HEK293 (cell line): ENCODE data around the gene CPNE4.

Source experiments
- ZNF121 ChIP-seq: fragments of 450-650 bp; formaldehyde crosslinking; IDR thresholded peaks from 2 replicates; pipeline ENCODE4 v1.5.1; 2016; ENCODE audit warnings: missing biosample characterization, missing genetic modification characterization
- ZNF239 ChIP-seq: fragments of 450-650 bp; formaldehyde crosslinking; IDR thresholded peaks from 2 replicates; pipeline ENCODE4 v1.5.1; 2016; ENCODE audit warnings: missing biosample characterization, missing genetic modification characterization
- ZNF24 ChIP-seq: fragments of 450-650 bp; formaldehyde crosslinking; IDR thresholded peaks from 2 replicates; pipeline ENCODE4 v1.5.1; 2016; ENCODE audit warnings: missing biosample characterization, missing genetic modification characterization
- ZNF274 ChIP-seq, 2 experiments: fragments of 200-500 bp in 1 of 2; fragments of 450-650 bp in 1 of 2; sonication (Bioruptor generic) in 1 of 2; formaldehyde crosslinking in 1 of 2; IDR thresholded peaks; 2 replicates each; pipeline versions ENCODE4 v1.5.1 to v1.6.1; 2014 to 2016; ENCODE audit warnings: borderline replicate concordance in 1 of 2, inconsistent platforms in 1 of 2, low read length in 1 of 2, missing biosample characterization in 1 of 2, missing genetic modification characterization in 1 of 2

DNA sequence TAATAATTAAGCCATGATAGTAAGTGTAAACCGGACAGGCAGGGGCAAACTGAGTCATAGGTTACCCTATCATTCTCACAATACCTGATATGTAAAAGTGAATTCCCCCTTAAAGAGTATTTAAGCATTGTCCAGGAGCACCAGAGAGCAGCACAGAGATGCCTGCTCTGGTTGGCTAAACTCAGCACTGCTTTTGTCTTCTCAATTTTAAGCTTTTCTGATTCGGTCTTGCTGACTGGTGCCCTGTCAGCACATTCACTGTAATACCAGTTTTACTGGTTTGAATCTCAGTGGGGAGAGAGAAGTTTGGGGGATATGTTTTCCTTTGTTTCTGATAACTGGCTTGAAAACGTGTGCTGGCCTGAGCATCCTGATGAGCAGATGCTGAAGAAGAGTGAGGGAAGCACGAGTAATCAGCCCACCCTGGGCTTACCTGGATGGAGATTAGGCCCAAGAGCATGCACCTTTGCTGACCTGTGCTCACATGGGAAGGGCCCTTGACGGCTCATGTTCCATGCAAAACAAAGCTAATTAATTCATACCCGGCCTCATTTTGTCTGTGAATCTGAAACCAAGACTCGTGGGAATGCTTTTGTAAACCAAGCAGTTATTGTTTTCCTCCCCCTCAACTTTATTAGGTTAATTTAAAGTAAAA is 323.6 kb downstream of the CPNE4 start:
- TF ChIP-seq ZNF121 (tag by site-specific recombination) (no peak), ZNF274 (IDR thresholded peaks at IDR 0.05; ENCODE audit: low read length) (no peak), ZNF274 (tag by site-specific recombination; IDR thresholded peaks at IDR 0.05; ENCODE audit: borderline replicate concordance) (no peak), ZNF24 (tag by site-specific recombination) (no peak), ZNF239 (tag by site-specific recombination) (no peak)
